GM18519 (cell line): ENCODE data around the gene ABCC1.
"Not testable (repeated sequence)": the region's sequence is repeated elsewhere in the genome, so short reads cannot be mapped to it uniquely, and the experiment has no call there.

Experiments used
- ATAC-seq: cut with Tn5 transposase; IDR thresholded peaks from one replicate; pipeline ENCODE4 v1.9.1; 2021; ENCODE audit warnings: mild to moderate bottlenecking, moderate library complexity; ENCODE audit not compliant: unreplicated experiment, low FRiP score

The ABCC1 gene

DNA sequence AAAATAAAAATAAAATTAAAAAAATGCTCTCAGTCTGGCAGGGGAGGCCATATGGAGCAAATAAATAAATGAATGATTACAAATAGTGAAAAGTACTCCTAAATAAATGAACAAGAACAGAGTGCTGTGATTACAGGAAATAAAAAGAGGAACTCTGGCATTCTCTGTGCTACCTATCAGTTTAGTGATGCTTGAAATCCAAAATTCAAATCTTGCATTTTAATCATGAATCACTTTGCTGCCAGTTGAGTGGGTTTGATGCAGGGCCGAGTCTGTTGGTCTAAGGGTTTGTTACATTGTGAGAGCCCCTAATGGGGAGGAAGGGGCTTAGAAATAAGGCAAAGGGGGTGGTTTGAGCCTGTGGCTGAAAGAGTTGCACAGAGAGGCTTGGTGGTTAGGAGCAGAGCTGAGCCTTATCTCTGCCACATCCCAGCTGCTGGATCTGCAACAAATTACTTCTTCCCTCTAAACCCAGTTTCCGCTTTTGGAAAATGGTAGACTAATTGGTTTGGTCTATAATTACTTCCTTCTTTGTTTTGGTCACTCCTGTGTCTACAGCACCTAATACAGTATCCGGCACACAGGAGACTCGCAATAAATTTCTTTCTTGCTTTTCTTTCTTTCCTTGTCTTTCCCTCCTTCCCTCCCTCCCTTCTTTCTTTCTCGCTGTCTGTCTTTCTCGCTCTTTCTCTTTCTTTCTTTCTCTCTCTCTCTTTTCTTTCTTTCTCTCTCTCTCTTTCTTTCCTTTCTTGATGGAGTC lies 6.3 kb upstream of the ABCC1 start:
- ATAC-seq = no peak

DNA sequence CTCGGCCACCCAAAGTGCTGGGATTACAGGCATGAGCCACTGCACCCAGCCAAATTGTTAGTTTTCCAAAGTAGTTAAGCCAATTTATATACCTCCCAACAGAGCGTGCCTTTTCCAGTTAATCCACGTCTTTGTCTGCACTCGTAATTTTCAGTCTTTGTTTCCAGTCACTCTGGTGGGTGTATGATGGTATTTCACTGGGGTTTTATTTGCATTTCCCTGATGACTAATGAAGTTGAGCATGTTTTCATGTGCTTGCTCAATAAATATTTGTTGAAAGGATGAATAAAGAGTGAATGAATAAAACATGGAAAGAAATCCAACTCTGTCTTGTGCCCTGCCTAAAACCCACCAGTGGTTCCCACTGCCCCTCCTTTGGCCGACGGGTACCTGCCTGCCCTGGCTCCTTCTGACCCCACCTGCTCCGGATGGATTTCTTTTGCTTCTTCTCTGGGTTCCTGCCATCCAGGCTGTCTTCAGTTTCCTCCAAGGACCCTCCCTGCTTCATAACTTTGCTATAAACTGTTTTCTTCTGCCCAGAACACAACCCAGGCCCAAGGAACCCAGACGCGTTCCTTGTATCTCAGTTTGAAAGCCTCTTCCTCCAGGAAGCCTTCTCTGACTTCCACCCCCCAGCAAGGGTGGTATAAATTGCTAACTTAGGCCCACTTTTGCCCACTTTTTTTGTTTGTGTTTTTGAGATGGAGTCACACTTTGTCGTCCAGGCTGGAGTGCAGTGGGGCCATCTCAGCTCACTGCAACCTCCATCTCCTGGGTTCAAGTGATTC lies 3.0 kb upstream of the ABCC1 start:
- ATAC-seq = no peak

GRCh38 chr16:15947983-15948509 lies 1.4 kb upstream of the ABCC1 start:
- ATAC-seq = no peak

GRCh38 chr16:15948532-15949209 lies 745 bp upstream of the ABCC1 start:
- no peak for ATAC-seq

GRCh38 chr16:15950161-15950854 lies 892 bp downstream of the ABCC1 start:
- ATAC-seq = no peak

DNA sequence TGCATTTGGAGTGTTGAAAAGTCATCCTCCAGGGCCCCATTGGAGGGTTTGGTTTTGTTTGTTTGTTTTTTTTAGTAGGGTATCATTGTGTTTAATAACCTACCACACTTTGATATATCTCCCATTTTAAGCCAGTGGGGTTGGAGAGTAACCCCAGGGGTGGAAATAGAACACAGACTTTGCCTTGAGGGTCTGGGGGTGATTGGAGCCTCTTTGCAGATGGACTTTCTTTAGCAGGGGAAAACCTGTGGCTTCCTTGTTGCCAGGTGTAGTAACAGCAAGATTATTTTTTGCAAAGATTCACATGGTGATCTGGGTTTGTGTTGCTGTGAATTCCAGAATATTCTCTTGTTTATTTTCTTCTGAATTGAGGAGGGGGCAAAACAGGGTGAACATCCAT lies 1.5 kb downstream of the ABCC1 start:
- ATAC-seq = no peak

DNA sequence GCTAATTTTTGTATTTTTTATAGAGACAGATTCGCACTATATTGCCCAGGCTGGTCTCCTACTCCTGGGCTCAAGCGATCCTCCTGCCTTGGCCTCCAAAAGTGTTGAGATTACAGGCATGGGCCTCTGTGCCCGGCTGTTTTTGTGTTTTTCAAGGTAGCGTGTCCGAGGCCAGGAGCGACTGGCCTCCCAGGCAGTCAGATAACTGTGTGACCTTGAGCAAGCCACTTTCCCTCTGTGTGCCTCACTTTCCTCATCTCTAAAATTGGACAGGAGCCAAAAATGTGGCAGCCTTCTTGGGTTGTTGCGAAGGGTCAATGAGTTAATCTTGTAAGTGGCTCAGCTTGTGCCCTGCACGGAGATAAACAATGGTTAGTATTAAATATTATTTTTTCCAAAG lies 2.4 kb downstream of the ABCC1 start:
- ATAC-seq = no peak

DNA sequence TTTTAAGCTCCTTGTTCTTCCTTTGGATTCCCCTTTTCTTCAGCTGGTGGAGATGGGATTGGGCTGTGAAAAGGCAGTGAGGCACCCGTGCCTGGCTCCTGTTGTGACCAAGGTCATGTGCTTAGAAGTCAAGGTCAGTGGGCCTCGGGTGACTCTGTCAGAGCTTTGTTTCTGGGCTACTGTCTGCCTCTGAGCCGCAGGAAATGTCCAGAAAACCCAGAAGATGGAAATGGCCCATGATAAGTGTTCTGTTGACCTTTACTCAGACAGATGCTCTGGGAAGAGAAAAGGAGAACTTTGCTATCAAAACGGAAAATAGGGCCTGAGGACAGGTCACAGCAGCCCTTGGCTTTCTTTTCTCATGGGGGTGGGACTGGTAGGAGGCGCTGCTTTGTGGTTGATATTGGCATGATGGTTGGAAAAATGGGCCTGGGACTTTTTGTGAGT lies 2.9 kb downstream of the ABCC1 start:
- no peak for ATAC-seq

DNA sequence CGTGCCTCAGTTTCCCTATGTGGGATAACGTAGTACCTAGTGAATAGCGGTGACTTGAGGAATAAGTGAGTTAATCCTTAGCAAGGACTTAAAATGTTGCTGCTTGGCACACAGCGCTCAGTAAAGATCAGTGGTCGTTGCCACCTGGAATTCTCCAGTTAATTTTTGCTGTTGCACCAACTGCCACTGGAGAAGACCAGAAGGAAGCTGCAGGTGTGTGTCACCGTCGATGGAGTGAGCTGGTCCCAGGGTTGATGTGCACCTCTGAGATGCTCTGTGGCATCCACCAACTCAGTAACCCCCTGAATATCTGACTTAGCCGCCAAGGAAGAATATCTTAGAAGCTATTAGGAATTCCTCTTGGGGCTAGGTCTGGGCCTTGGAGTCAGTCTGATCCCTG lies 4.1 kb downstream of the ABCC1 start:
- no peak for ATAC-seq

DNA sequence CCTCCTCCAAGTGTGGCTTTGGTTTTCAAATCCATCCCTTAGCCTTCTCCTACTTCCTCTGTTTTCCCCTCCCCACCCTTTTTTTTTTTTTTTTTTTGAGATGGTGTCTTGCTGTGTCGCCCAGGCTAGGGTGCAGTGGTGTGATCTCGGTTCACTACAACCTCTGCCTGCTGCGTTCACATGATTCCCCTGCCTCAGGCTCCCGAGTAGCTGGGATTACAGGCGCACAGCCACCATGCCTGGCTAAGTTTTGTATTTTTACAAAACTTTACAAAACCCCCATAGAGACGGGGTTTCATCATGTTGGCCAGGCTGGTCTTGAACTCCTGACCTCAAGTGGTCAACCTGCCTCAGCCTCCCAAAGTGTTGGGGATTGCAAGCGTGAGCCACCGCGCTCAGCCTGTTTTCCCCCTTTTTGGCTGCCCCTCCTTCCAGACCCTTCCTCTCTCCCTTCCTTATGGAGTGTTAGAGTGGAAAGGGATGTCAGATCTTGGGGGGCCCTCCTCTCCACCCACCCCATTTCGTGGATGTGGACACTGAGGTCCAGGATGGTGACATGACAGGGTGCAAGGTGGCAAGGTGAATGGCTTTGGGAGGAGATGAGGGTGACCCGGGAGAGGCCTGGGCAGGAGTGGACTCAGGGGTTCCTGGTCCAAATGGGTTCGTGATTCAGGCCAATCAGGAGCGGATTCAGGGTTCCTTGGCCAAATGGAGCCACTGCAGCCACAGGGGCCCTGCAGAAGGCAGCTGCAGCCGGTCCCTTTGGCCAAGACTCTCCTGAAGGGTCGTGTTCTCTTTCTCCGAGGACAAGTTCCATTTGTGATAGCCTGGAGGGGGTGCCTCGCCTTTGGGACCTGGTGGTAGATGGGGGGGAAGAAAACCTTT lies 4.8 kb downstream of the ABCC1 start:
- ATAC-seq = no peak

GRCh38 chr16:15954814-15955151 lies 5.4 kb downstream of the ABCC1 start:
- no peak for ATAC-seq

- ATAC-seq = no peak
Observed at GRCh38 chr16:15955425-15955824, 6.0 kb downstream of the ABCC1 start.

GRCh38 chr16:15956106-15956505 lies 6.7 kb downstream of the ABCC1 start:
- not testable (repeated sequence) for ATAC-seq

GRCh38 chr16:15958703-15959348 lies 9.4 kb downstream of the ABCC1 start:
- no peak for ATAC-seq

DNA sequence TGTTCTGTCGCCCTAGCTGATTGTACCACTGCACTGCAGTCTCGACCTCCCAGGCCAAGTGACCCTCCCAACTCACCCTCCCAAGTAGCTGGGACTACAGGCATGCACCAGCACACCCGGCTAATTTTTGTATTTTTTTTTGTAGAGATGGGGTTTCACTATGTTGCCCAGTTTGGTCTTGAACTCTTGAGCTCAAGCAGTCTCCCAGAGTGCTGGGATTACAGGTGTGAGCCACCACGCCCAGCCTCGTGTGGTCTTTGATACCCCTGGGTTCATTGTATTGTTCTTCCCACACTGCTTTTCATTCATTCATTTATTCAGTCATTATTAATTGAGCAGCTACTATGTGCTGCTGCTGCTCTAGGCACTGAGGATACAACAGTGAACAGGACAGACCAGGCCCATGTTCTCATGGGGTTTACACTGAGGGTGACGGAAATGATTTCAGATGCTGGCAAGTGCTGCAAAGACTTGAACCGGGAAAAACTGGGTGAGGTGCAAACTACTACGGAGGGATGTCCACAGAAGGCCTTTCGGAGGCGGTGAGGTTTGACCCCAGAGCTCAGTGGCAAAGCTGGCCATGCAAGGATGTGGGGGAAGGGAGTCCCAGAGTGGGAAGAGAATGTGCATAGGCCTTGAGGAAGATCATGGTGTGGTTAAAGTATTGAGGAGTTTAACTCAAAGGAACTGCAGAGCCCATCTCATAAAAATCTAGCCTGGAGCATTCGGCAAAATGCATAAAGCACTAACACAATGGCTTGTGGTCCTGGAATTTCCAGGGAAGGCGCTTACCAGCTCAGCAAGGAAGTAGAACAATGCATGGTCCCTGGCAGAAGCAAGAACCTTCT lies 10.9 kb downstream of the ABCC1 start:
- no peak for ATAC-seq

- peak; percentile 51 for ATAC-seq
Observed at GRCh38 chr16:15961060-15961511, 11.7 kb downstream of the ABCC1 start.

DNA sequence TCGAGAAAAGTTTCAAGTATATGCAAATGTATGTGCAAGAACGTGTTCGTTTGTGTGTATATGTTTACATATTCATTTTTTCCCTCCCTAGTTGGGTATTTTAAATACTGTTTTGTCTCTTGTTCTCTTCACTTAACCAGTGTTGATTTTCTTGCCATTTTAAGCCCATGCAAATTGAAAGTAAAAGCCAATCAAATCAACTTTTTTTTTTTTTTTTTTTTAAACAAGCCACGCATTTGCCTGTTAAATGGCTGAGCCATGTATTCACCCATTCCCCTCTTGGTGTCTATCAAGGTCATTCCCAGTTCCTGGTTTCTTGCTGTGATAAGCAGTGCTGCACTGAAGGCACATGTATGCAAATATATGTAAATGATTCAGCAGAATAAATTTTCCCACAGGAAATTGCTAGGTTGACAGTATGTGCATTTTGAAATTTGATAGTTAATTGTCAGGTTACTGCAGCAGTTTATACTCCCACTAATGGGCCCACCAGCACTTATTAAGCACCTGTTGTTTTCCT lies 12.2 kb downstream of the ABCC1 start:
- no peak for ATAC-seq
